ENCODE data around the gene FAM72C.
"Not testable (repeated sequence)": the region's sequence is repeated elsewhere in the genome, so short reads cannot be mapped to it uniquely, and the experiment has no call there.

- TF ChIP-seq CTCF (tag by site-specific recombination; IDR thresholded peaks at IDR 0.05); ZNF132 (tag by site-specific recombination; IDR thresholded peaks at IDR 0.05; ENCODE audit: borderline replicate concordance); ZNF146 (tag by site-specific recombination; IDR thresholded peaks at IDR 0.05); ZNF792 (tag by site-specific recombination; IDR thresholded peaks at IDR 0.05): not testable (repeated sequence)
Observed at GRCh38 chr1:143947749-143948148, 24.0 kb downstream of the FAM72C start.
